ENCODE results near the gene CCDC69. TPM values are rescaled to one million over a fixed set of nuclear protein-coding genes. Genes with fewer than 3 reads are reported as not detected.
A peak's percentile ranks its signal among the peaks of the same experiment; 100 is the strongest.
"Not testable (repeated sequence)": the region's sequence is repeated elsewhere in the genome, so short reads cannot be mapped to it uniquely, and the experiment has no call there.

CCDC69 gene
- total RNA-seq, 1 donor from 2014 or later, result 109 TPM

DNA sequence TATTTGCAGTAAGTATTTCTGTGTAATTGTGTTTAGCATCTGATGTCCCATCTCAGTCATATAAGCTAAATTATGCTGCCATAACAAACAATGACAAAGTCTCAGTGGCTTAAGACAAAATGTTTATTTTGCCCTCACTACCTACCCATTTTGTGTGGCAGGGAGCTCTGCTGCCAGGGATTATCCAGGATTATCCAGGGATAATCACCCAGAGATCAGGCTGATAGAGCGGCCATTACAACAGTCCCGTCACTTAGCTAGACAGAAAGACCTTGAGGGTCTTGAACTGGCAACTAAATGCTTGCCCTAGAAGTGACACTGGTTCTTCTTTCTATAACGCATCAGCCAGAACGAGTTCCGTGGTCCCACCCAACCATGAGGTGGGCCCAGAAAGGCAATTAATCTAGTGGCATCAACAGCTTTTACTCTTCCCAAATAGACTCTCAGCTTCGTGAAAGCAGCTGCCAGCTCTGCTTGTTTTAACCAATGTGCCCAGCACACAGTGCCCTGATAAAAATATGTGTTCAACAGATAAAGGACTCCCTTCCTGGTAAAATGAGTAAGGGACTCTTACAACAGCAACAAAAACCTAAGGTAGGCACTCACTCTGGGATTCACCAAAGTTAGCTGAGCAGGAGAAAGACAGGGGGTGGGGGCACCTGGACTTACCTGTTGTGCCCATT, 22.8 kb downstream of the CCDC69 start:
- DNase-seq (no peak), ATAC-seq (ENCODE audit: low read depth) (no peak)
- peaks cover 67% of the 10 kb centered on the region for H3K36me3 Mint-ChIP-seq (ENCODE audit: low read depth)
- peak overlapping the region; percentile 63 for H3K27ac Mint-ChIP-seq
- no peaks in the 10 kb centered on the region for H3K27me3 Mint-ChIP-seq
- TF ChIP-seq, protein P1, sequence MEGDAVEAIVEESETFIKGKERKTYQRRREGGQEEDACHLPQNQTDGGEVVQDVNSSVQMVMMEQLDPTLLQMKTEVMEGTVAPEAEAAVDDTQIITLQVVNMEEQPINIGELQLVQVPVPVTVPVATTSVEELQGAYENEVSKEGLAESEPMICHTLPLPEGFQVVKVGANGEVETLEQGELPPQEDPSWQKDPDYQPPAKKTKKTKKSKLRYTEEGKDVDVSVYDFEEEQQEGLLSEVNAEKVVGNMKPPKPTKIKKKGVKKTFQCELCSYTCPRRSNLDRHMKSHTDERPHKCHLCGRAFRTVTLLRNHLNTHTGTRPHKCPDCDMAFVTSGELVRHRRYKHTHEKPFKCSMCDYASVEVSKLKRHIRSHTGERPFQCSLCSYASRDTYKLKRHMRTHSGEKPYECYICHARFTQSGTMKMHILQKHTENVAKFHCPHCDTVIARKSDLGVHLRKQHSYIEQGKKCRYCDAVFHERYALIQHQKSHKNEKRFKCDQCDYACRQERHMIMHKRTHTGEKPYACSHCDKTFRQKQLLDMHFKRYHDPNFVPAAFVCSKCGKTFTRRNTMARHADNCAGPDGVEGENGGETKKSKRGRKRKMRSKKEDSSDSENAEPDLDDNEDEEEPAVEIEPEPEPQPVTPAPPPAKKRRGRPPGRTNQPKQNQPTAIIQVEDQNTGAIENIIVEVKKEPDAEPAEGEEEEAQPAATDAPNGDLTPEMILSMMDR (IDR thresholded peaks at IDR 0.05), result no peak
- ChIA-PET POLR2A (interaction anchor here (3.0 to 3.7 kb wide), 2 partner anchors 10 to 13 kb away, joined by 14 to 28 read pairs; no protein-coding TSS in a partner anchor), CTCF (interaction anchor here (1.8 to 2.7 kb wide), 2 partner anchors 36 to 38 kb away, joined by 7 read pairs; no protein-coding TSS in a partner anchor)
- peaks cover 3% of the 10 kb centered on the region for H3K9me3 Mint-ChIP-seq
- no peak overlapping the region for H3K4me3 Mint-ChIP-seq
- intact Hi-C loops (cut with micrococcal nuclease), result no loop called here
- H3K4me1 Mint-ChIP-seq, result peaks cover 67% of the 10 kb centered on the region

DNA sequence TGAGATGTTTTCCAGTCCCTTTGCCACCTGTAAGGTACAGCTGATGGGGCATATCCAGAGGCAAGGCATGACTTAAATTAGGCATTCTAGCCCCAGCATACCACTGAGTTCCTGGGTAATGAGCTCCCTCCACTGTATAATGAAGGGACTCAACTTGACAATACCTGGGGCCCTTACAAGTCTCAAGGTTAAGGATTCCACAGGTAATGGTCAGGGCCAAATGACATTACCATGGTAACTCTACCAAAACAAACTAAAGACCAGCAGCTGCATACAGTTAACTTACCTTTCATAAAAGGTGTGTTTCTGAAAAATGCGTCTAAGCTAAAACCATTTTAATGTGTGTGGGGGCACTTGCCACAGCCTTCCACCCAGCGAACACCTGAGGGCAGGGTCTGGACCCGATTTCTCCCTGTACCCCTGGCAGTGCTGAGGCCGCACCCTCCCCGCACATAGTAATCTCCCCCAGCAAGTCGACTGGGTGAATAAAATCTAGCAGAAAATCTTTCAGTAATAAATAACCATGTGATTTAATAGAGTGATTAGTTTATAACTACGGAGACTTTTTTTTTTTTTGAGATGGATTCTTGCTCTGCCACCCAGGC, 24.2 kb downstream of the CCDC69 start:
- CTCF ChIA-PET, result no interaction called here
- TF ChIP-seq, protein P1 (IDR thresholded peaks at IDR 0.05), result no peak
- POLR2A ChIA-PET, result interaction anchor here (0.6 to 1.2 kb wide), 2 partner anchors 8 to 12 kb away, joined by 5 to 9 read pairs; no protein-coding TSS in a partner anchor
- H3K27ac Mint-ChIP-seq, result peak overlapping the region; percentile 53
- ATAC-seq (ENCODE audit: low read depth) (no peak), DNase-seq (no peak)
- no peak overlapping the region for H3K4me3 Mint-ChIP-seq
- intact Hi-C loops (cut with micrococcal nuclease), result no loop called here
- peaks cover 67% of the 10 kb centered on the region for H3K36me3 Mint-ChIP-seq (ENCODE audit: low read depth)
- peaks cover 68% of the 10 kb centered on the region for H3K4me1 Mint-ChIP-seq
- peaks cover 3% of the 10 kb centered on the region for H3K9me3 Mint-ChIP-seq
- H3K27me3 Mint-ChIP-seq, result no peaks in the 10 kb centered on the region

DNA sequence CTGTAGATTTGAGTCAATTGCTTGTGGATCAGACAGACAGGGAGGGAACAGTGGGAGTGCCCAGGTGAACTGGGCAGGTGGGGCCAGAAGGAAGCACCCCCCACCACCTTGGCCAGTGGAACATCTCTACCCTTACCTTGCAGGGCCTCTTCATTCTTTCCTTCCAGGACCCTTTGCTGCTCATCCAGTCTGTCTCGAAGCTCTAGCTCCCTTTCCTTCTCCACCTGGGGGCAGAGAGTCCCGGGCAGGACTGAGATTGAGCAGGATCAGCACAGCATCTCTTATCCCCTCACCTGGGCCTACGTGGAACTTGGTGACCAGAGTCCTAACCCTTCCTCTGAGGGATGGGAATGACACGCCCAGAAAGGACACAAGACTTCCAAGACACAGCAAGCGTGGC, 25.0 kb downstream of the CCDC69 start:
- Mint-ChIP-seq H3K4me3 (no peak overlapping the region), H3K4me1 (peaks cover 73% of the 10 kb centered on the region), H3K36me3 (ENCODE audit: low read depth) (peaks cover 64% of the 10 kb centered on the region), H3K9me3 (peaks cover 3% of the 10 kb centered on the region), H3K27me3 (no peaks in the 10 kb centered on the region), H3K27ac (no peak overlapping the region)
- TF ChIP-seq, protein P1 (IDR thresholded peaks at IDR 0.05), result no peak
- CTCF ChIA-PET, result no interaction called here
- ATAC-seq (ENCODE audit: low read depth) (no peak), DNase-seq (no peak)
- POLR2A ChIA-PET, result interaction anchor here (1.0 to 1.4 kb wide), 4 partner anchors 12 to 40 kb away, joined by 4 to 5 read pairs (median 4); no protein-coding TSS in a partner anchor
- intact Hi-C loops (cut with micrococcal nuclease), result no loop called here

DNA sequence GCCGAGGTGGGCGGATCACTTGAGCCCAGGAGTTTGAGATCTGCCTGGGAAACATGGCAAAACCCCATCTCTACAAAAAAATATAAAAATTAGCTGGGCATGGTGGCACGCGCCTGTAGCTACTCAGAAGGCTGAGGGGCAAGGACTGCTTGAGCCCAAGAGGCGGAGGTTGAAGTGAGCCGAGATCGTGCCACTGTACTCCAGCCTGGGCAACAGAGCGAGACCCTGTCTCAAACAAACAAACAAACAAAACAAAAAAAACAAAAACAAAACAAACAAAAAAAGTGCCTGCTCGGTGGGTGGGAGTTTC, 26.6 kb downstream of the CCDC69 start:
- Mint-ChIP-seq H3K4me1 (peaks cover 73% of the 10 kb centered on the region), H3K27ac (peak overlapping the region; percentile 84), H3K36me3 (ENCODE audit: low read depth) (peaks cover 70% of the 10 kb centered on the region)
- H3K4me3 Mint-ChIP-seq; ATAC-seq (ENCODE audit: low read depth); DNase-seq; H3K9me3 Mint-ChIP-seq; H3K27me3 Mint-ChIP-seq: not testable (repeated sequence)
- intact Hi-C loops (cut with micrococcal nuclease), result loop anchor here (2.0 kb wide), 1 partner anchor 18 kb away; no protein-coding TSS in a partner anchor
- ChIA-PET CTCF (interaction anchor here (1.0 to 1.1 kb wide), 2 partner anchors 15 to 32 kb away, joined by 3 to 4 read pairs; no protein-coding TSS in a partner anchor), POLR2A (interaction anchor here (0.6 to 1.9 kb wide), 7 partner anchors 12 to 112 kb away, joined by 3 to 20 read pairs (median 7); partner anchors contain the start of genes CCDC69 and GM2A)

DNA sequence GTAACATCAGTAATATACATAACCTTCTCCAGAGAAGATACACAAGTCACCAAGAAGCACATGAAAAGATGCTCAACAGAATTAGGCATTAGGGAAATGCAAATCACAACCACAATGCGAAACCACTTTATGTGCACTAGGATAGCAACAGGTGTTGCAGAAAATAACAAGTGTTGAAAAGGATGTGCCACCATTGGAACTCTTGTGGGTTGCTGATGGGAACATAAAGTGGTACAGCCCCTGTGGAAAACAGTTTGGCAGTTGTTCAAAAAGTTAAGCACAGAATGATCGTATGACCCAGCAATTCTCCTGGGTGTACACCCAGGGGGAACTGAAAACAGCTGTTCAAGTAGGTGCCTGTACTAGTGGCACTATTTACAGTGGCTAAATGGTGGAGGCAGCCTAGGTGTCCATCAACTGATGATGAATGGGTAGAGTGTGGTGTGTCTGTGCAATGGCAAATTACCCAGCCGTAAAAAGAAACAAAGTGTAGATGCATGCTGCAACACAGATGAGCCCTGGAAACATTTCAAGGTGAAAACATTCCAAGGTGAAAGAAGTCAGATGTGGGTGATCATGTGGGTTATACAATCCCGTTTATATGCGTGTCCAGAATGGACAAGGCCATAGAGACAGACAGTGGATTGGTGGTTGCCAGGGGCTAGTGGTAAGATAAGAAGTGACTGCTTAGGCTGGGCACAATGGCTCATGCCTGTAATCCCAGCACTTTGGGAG, 27.2 kb downstream of the CCDC69 start:
- H3K4me3 Mint-ChIP-seq, result peak overlapping the region; percentile 29
- ATAC-seq (ENCODE audit: low read depth) (peak; percentile 95), DNase-seq (peak; percentile 31)
- TF ChIP-seq, protein P1 (IDR thresholded peaks at IDR 0.05), result no peak
- peaks cover 69% of the 10 kb centered on the region for H3K36me3 Mint-ChIP-seq (ENCODE audit: low read depth)
- no peaks in the 10 kb centered on the region for H3K27me3 Mint-ChIP-seq
- intact Hi-C loops (cut with micrococcal nuclease), result loop anchor here (1.0 to 2.0 kb wide), 6 partner anchors 18 to 73 kb away; partner anchors contain the start of genes CCDC69 and GM2A
- H3K4me1 Mint-ChIP-seq, result peaks cover 75% of the 10 kb centered on the region
- POLR2A ChIA-PET, result interaction anchor here (0.6 to 1.9 kb wide), 7 partner anchors 12 to 111 kb away, joined by 3 to 20 read pairs (median 7); partner anchors contain the start of genes CCDC69 and GM2A
- peaks cover 5% of the 10 kb centered on the region for H3K9me3 Mint-ChIP-seq
- CTCF ChIA-PET, result interaction anchor here (1.0 to 1.1 kb wide), 2 partner anchors 15 to 32 kb away, joined by 3 to 4 read pairs; no protein-coding TSS in a partner anchor
- H3K27ac Mint-ChIP-seq, result peak overlapping the region; percentile 84

All from activated B cell treated with CpG ODN at 0.5 μM for 24 hours (primary cell).